IMR-90 (cell line): ENCODE measurements around the gene SAMD8. TPM values are rescaled to one million over a fixed set of nuclear protein-coding genes. Genes with fewer than 3 reads are reported as not detected.

ENCODE experiments used
- ATAC-seq: fragments of 200-7000 bp; cut with Tn5 transposase; 2 replicates; pipeline ENCODE4 v1.9.1; 2020; ENCODE audit warnings: low read depth, mild to moderate bottlenecking, moderate library complexity
- BruUV-seq: library from RNA; stranded (reverse); fragments of 400-500 nt; replicated peaks from 2 replicates; lab custom pipeline; 2021; lab: Mats Ljungman, UMichigan
- CTCF ChIA-PET: fragments of 300-600 bp; formaldehyde crosslinking; extraction: SDS; loops from one replicate; lab custom pipeline; 2021; ENCODE audit warnings: antibody characterized with exemption; lab: Yijun Ruan, JAX
- POLR2A ChIA-PET: fragments of 300-600 bp; sonication (Branson Sonifier 250); formaldehyde crosslinking; loops from one replicate; lab custom pipeline; 2022; ENCODE audit warnings: antibody characterized with exemption; ENCODE audit not compliant: unreplicated experiment; lab: Charles Lee
- DNase-seq: peaks from one replicate; pipeline ENCODE4 v3.0.0; 2013
- H2AFZ ChIP-seq: replicated peaks from 2 replicates; pipeline ENCODE3; 2013; ENCODE audit warnings: low read length, mild to moderate bottlenecking; ENCODE audit not compliant: poor library complexity
- H2AK5ac ChIP-seq: 2 replicates; pipeline ENCODE4 v1.6.1; 2013; ENCODE audit warnings: low read depth, low read length, inconsistent platforms
- H2AK9ac ChIP-seq: replicated peaks from 2 replicates; pipeline ENCODE3; 2013; ENCODE audit warnings: mild to moderate bottlenecking, low read depth, low read length, moderate library complexity; ENCODE audit not compliant: poor library complexity
- H2BK120ac ChIP-seq: 2 replicates; pipeline ENCODE4 v1.6.1; 2013; ENCODE audit warnings: low read depth, low read length, inconsistent platforms
- H2BK15ac ChIP-seq: 3 replicates; pipeline ENCODE4 v1.6.1; 2013; ENCODE audit warnings: low read depth, low read length, inconsistent platforms
- H2BK20ac ChIP-seq: 2 replicates; pipeline ENCODE4 v1.6.1; 2013; ENCODE audit warnings: low read depth, mild to moderate bottlenecking, inconsistent platforms, low read length, moderate library complexity
- H2BK5ac ChIP-seq: 2 replicates; pipeline ENCODE4 v1.6.1; 2013; ENCODE audit warnings: mild to moderate bottlenecking, low read depth, low read length, inconsistent platforms; ENCODE audit not compliant: poor library complexity, severe bottlenecking
- H3K14ac ChIP-seq: replicated peaks from 2 replicates; pipeline ENCODE4 v1.6.1; 2013; ENCODE audit warnings: low read depth, low read length, inconsistent platforms
- H3K18ac ChIP-seq: 2 replicates; pipeline ENCODE4 v1.6.1; 2013; ENCODE audit warnings: low read depth, low read length, control low read depth
- H3K23ac ChIP-seq: 2 replicates; pipeline ENCODE4 v1.6.1; 2013; ENCODE audit warnings: low read depth, low read length, inconsistent platforms
- H3K27ac ChIP-seq: 2 replicates; pipeline ENCODE4 v1.5.1; 2013; ENCODE audit warnings: mild to moderate bottlenecking, control low read depth, low read length; ENCODE audit not compliant: insufficient read depth
- H3K27me3 ChIP-seq: 2 replicates; pipeline ENCODE4 v1.6.1; 2013; ENCODE audit warnings: low read length; ENCODE audit not compliant: control insufficient read depth, insufficient read depth
- H3K36me3 ChIP-seq: 2 replicates; pipeline ENCODE4 v1.6.1; 2013; ENCODE audit warnings: low read length, mixed read lengths; ENCODE audit not compliant: control insufficient read depth, insufficient read depth
- H3K4ac ChIP-seq: 2 replicates; pipeline ENCODE4 v1.6.1; 2013; ENCODE audit warnings: low read depth, low read length, inconsistent platforms
- H3K4me1 ChIP-seq: 2 replicates; pipeline ENCODE4 v1.6.1; 2013; ENCODE audit warnings: low read length, mixed read lengths; ENCODE audit not compliant: control insufficient read depth, insufficient read depth
- H3K4me2 ChIP-seq: 2 replicates; pipeline ENCODE4 v1.6.1; 2013; ENCODE audit warnings: low read depth, mild to moderate bottlenecking, control low read depth, low read length, moderate library complexity
- H3K4me3 ChIP-seq: 2 replicates; pipeline ENCODE4 v1.5.1; 2013; ENCODE audit warnings: low read depth, mild to moderate bottlenecking, control low read depth, low read length, moderate library complexity; ENCODE audit not compliant: insufficient read depth
- H3K56ac ChIP-seq: 2 replicates; pipeline ENCODE4 v1.6.1; 2013; ENCODE audit warnings: low read length, inconsistent platforms; ENCODE audit not compliant: insufficient read depth; ENCODE audit errors: extremely low read depth
- H3K79me1 ChIP-seq, 2 experiments: 2 replicates each; pipeline ENCODE4 v1.6.1; 2013; ENCODE audit warnings: low read length in 2 of 2, inconsistent platforms in 1 of 2, low read depth in 1 of 2
- H3K9ac ChIP-seq: 2 replicates; pipeline ENCODE4 v1.6.1; 2013; ENCODE audit warnings: low read depth, low read length, control low read depth
- H3K9me1 ChIP-seq: 2 replicates; pipeline ENCODE4 v1.6.1; 2013; ENCODE audit warnings: low read length, inconsistent platforms; ENCODE audit not compliant: insufficient read depth
- H3K9me3 ChIP-seq: 2 replicates; pipeline ENCODE4 v1.6.1; 2013; ENCODE audit warnings: low read length; ENCODE audit not compliant: control insufficient read depth, insufficient read depth
- H4K20me1 ChIP-seq: 2 replicates; pipeline ENCODE4 v1.6.1; 2013; ENCODE audit warnings: low read length, inconsistent platforms; ENCODE audit not compliant: insufficient read depth
- H4K5ac ChIP-seq: 2 replicates; pipeline ENCODE4 v1.6.1; 2013; ENCODE audit warnings: mild to moderate bottlenecking, low read depth, low read length, control low read depth
- H4K8ac ChIP-seq, 2 experiments: 2 replicates each; pipeline ENCODE4 v1.6.1; 2013; ENCODE audit warnings: low read depth in 2 of 2, low read length in 2 of 2, control low read depth in 1 of 2, inconsistent platforms in 1 of 2
- H4K91ac ChIP-seq: 2 replicates; pipeline ENCODE4 v1.6.1; 2013; ENCODE audit warnings: low read depth, low read length, inconsistent platforms; ENCODE audit not compliant: insufficient read depth
- BHLHE40 ChIP-seq: fragments of 150-350 bp; IDR thresholded peaks from 2 replicates; pipeline ENCODE4 v1.6.1; 2016; ENCODE audit warnings: mild to moderate bottlenecking, low read depth, low read length
- CEBPB ChIP-seq: IDR thresholded peaks from 2 replicates; pipeline ENCODE4 v1.6.1; 2012; ENCODE audit warnings: low read depth, low read length, improper control_type of control experiment
- CHD1 ChIP-seq: IDR thresholded peaks from 2 replicates; pipeline ENCODE4 v1.6.1; 2012; ENCODE audit warnings: low read depth, low read length, improper control_type of control experiment
- CTCF ChIP-seq: conservative IDR thresholded peaks from 2 replicates; pipeline ENCODE4 v1.5.1; 2012; ENCODE audit warnings: mild to moderate bottlenecking, low read depth, low read length, improper control_type of control experiment
- FOS ChIP-seq: fragments of 150-350 bp; IDR thresholded peaks from 2 replicates; pipeline ENCODE4 v1.6.1; 2016; ENCODE audit warnings: low read depth, low read length
- MAFK ChIP-seq: IDR thresholded peaks from 2 replicates; pipeline ENCODE4 v1.6.1; 2012; ENCODE audit warnings: low read depth, low read length, improper control_type of control experiment
- MAZ ChIP-seq: IDR thresholded peaks from 2 replicates; pipeline ENCODE4 v1.6.1; 2012; ENCODE audit warnings: low read depth, mild to moderate bottlenecking, low read length, improper control_type of control experiment, moderate library complexity, borderline replicate concordance
- MXI1 ChIP-seq: IDR thresholded peaks from 2 replicates; pipeline ENCODE4 v1.6.1; 2012; ENCODE audit warnings: low read depth, mild to moderate bottlenecking, low read length, moderate library complexity, borderline replicate concordance
- NFE2L2 ChIP-seq: fragments of 150-350 bp; IDR thresholded peaks from 2 replicates; pipeline ENCODE4 v1.6.1; 2016; ENCODE audit warnings: low read depth, mild to moderate bottlenecking, low read length
- POLR2A ChIP-seq: IDR thresholded peaks from 2 replicates; pipeline ENCODE4 v1.6.1; 2012; ENCODE audit warnings: mild to moderate bottlenecking, low read depth, low read length
- RAD21 ChIP-seq: IDR thresholded peaks from 2 replicates; pipeline ENCODE4 v1.6.1; 2012; ENCODE audit warnings: low read length, improper control_type of control experiment
- RCOR1 ChIP-seq: IDR thresholded peaks from 2 replicates; pipeline ENCODE4 v1.6.1; 2012; ENCODE audit warnings: mild to moderate bottlenecking, low read length, improper control_type of control experiment; ENCODE audit not compliant: insufficient replicate concordance
- RFX5 ChIP-seq: IDR thresholded peaks from 2 replicates; pipeline ENCODE4 v1.8.0; 2012; ENCODE audit warnings: low read depth, mild to moderate bottlenecking, low read length, moderate library complexity
- SMC3 ChIP-seq: fragments of 150-350 bp; IDR thresholded peaks from 2 replicates; pipeline ENCODE4 v1.6.1; 2016; ENCODE audit warnings: low read depth, mild to moderate bottlenecking, antibody characterized with exemption, low read length, moderate library complexity
- WGBS, 2 experiments: methylation state at CpG; one replicate each; pipeline versions ENCODE4 v1.1.5 to v1.1.7; 2013; ENCODE audit warnings: missing lambda C conversion rate in 2 of 2; ENCODE audit not compliant: insufficient read length in 1 of 2; ENCODE audit errors: extremely low coverage in 2 of 2; 5-methylcytosine and 5-hydroxymethylcytosine counted together
- dilution Hi-C: fragments of 300-500 bp; cut with HindIII; formaldehyde crosslinking; loops from one replicate; pipeline ENCODE4 v1.14.3; 2018; ENCODE audit warnings: low sequenced_read_pairs; ENCODE audit not compliant: unreplicated experiment
- in situ Hi-C: fragments of 300-500 bp; cut with MboI; formaldehyde crosslinking; loops from 3 replicates; pipeline ENCODE4 v1.14.3; 2019; ENCODE audit warnings: low sequenced_read_pairs, inconsistent platforms, mixed read lengths
- intact Hi-C: fragments of 100-400 bp; cut with micrococcal nuclease; formaldehyde crosslinking; loops from 2 replicates; pipeline ENCODE4 v1.10.0; 2022
- polyA plus RNA-seq, 3 experiments: library from polyadenylated mRNA; depleted of rRNA; stranded (reverse); fragments of >200 nt; gene quantifications; 2 replicates each; pipeline ENCODE4 v1.2.3, GENCODE V29; 2012; ENCODE audit warnings: low replicate concordance in 1 of 3
- total RNA-seq: library from RNA; depleted of rRNA; stranded (reverse); fragments of >200 nt; gene quantifications from 2 replicates; pipeline ENCODE4 v1.2.3, GENCODE V29; 2012
- TF ChIP-seq, protein P1 (sequence below): fragments of 150-350 bp; IDR thresholded peaks from 2 replicates; pipeline ENCODE4 v1.6.1; 2017; ENCODE audit warnings: mild to moderate bottlenecking, antibody characterized with exemption, low read length, low read depth
- TF ChIP-seq, protein P2 (sequence below): fragments of 150-350 bp; IDR thresholded peaks from 2 replicates; pipeline ENCODE4 v1.6.1; 2016; ENCODE audit warnings: low read depth, mild to moderate bottlenecking, low read length, moderate library complexity, borderline replicate concordance

The SAMD8 gene
- total and polyA plus RNA-seq, 2 of the 4 experiments (the other 2 are of a cell fraction), result 10.1 to 28.7 TPM

DNA sequence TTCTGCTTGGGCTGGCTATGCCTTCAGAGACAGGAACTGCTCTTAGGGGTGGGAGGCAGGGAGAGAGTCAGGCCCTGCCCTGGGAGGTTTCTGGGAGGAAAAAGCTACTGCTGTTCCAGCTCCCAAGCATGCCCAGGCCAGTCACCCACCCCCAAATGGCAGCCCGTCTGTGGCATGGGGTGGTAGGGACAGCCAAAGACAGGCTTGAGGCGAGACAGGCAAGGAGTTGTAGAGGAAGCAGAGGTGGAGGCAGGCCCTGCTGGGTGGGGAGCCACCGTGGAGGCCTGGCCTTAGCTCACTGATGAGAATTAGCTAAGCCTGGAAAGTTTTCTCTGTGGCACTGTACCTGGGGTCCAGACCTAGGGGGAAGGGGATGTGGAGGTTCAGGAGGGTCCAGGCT, 6.6 kb upstream of the SAMD8 start:
- no peak overlapping the region for H2BK5ac ChIP-seq
- no peak overlapping the region for H3K14ac ChIP-seq
- H3K23ac ChIP-seq, result no peak overlapping the region
- no peaks in the 10 kb centered on the region for H3K36me3 ChIP-seq
- H3K4me1 ChIP-seq, result peaks cover 6% of the 10 kb centered on the region; the same call in 1 of the 2 replicates
- H3K18ac ChIP-seq, result no peak overlapping the region
- peak overlapping the region; percentile 81 for H2AFZ ChIP-seq
- no peak overlapping the region for H3K27ac ChIP-seq
- no peak overlapping the region for H2AK5ac ChIP-seq
- no peak for TF ChIP-seq BHLHE40
- no peak for TF ChIP-seq CHD1
- TF ChIP-seq, protein P1, sequence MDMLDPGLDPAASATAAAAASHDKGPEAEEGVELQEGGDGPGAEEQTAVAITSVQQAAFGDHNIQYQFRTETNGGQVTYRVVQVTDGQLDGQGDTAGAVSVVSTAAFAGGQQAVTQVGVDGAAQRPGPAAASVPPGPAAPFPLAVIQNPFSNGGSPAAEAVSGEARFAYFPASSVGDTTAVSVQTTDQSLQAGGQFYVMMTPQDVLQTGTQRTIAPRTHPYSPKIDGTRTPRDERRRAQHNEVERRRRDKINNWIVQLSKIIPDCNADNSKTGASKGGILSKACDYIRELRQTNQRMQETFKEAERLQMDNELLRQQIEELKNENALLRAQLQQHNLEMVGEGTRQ, result no peak
- no peak for TF ChIP-seq NFE2L2
- TF ChIP-seq FOS, result no peak
- TF ChIP-seq MAFK, result no peak
- TF ChIP-seq RFX5, result no peak
- no peak for TF ChIP-seq RAD21
- no peak for TF ChIP-seq POLR2A
- TF ChIP-seq, protein P2, sequence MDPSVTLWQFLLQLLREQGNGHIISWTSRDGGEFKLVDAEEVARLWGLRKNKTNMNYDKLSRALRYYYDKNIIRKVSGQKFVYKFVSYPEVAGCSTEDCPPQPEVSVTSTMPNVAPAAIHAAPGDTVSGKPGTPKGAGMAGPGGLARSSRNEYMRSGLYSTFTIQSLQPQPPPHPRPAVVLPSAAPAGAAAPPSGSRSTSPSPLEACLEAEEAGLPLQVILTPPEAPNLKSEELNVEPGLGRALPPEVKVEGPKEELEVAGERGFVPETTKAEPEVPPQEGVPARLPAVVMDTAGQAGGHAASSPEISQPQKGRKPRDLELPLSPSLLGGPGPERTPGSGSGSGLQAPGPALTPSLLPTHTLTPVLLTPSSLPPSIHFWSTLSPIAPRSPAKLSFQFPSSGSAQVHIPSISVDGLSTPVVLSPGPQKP, result no peak
- no peak for TF ChIP-seq RCOR1
- TF ChIP-seq MXI1, result no peak
- no peak for TF ChIP-seq MAZ
- TF ChIP-seq CTCF, result no peak
- TF ChIP-seq SMC3, result no peak
- TF ChIP-seq CEBPB, result no peak
- no peak overlapping the region for H2BK15ac ChIP-seq
- H3K9ac ChIP-seq, result no peak overlapping the region
- CTCF ChIA-PET, result interaction anchor here (0.7 kb wide), 1 partner anchor 860 kb away, joined by 3 read pairs; no protein-coding TSS in a partner anchor
- no peak for ATAC-seq
- H3K56ac ChIP-seq, result no peak overlapping the region
- H4K5ac ChIP-seq, result peak overlapping the region; percentile 30; the same call in 1 of the 2 replicates
- no TSS peak for BruUV-seq
- H3K79me1 ChIP-seq, result no peaks in the 10 kb centered on the region
- H4K8ac ChIP-seq, result no peak overlapping the region
- H3K27me3 ChIP-seq, result no peaks in the 10 kb centered on the region
- H2BK20ac ChIP-seq, result no peak overlapping the region
- H3K4me3 ChIP-seq, result no peak overlapping the region
- dilution Hi-C loops (no loop called here), in situ Hi-C loops (no loop called here), intact Hi-C loops (loop anchor here (5.0 to 10.0 kb wide), 2 partner anchors 268 to 980 kb away; no protein-coding TSS in a partner anchor)
- H4K20me1 ChIP-seq, result 0 out of 2 replicates have a peak, but pooled peaks cover 2% of the 10 kb centered on the region
- no peak overlapping the region for H4K91ac ChIP-seq
- no CpG with 5 or more reads among the region's 3 CpGs for whole genome bisulfite sequencing, 2 experiments
- DNase-seq, result no peak
- no peaks in the 10 kb centered on the region for H3K9me3 ChIP-seq
- POLR2A ChIA-PET, result no interaction called here
- H3K4ac ChIP-seq, result no peak overlapping the region
- peaks cover under 1% of the 10 kb centered on the region; the same call in 1 of the 2 replicates for H3K9me1 ChIP-seq
- no peak overlapping the region for H3K4me2 ChIP-seq
- no peak overlapping the region for H2BK120ac ChIP-seq
- no peak overlapping the region for H2AK9ac ChIP-seq
